Measurements from ENCODE around the gene LGMN. TPM values are rescaled to one million over a fixed set of nuclear protein-coding genes. Genes with fewer than 3 reads are reported as not detected.
A peak's percentile ranks its signal among the peaks of the same experiment; 100 is the strongest.

The LGMN gene
- total and polyA plus RNA-seq, 2 of the 13 experiments (the other 11 are each of a cell fraction or from before 2014, with no cell fraction given) = 28.9 to 76.4 TPM

GRCh38 chr14:92724516-92725340, 23.7 kb downstream of the LGMN start (continued):
- TF ChIP-seq PAXIP1 (CRISPR knock-in tag; conservative IDR thresholded peaks at IDR 0.05) (peak; percentile 52), TGIF2 (CRISPR knock-in tag; IDR thresholded peaks at IDR 0.05) (peak; percentile 80), MTA3 (CRISPR knock-in tag; IDR thresholded peaks at IDR 0.05) (no peak)

DNA sequence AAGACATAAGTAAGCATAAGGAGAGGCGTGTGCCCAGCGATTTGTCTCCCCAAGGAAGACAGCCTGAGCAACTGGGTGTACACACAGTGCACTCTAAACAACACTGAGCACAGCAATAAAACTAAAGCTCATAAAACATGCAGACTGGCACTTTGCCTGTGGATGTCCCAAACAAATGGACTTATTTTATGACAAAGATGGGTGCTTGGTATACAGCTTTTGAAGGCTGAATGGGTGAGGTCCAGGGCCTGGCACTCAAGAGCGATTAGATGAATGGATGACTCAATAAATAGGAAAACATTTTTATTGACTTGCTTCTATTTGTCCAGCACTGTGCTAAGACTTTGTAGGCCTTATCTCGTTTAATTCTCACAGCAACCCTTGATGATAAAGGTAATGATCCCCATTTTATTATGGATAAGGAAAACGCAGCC, 28.5 kb downstream of the LGMN start:
- Histone ChIP-seq H4K20me1 (ENCODE audit: insufficient read depth, low read length) (no peaks in the 10 kb centered on the region), H3K79me2 (ENCODE audit: insufficient read depth, low read length) (no peaks in the 10 kb centered on the region), H3K9ac (ENCODE audit: insufficient read depth, low read depth, low read length) (no peak overlapping the region), H3K36me3 (replicated peaks in 1 of 2; ENCODE audit: control insufficient read depth in 1 of 2, insufficient read depth in 2 of 2, low read length in 2 of 2) (no peaks in the 10 kb centered on the region; a peak in 1 of 5 replicates), H3K4me3 (replicated peaks in 1 of 3; ENCODE audit: insufficient read depth in 1 of 3, low read depth in 2 of 3, low read length in 3 of 3) (no peak overlapping the region), H3K4me1 (ENCODE audit: insufficient read depth, low read length) (peaks cover 13% of the 10 kb centered on the region), H3K4me2 (ENCODE audit: low read depth, low read length) (no peak overlapping the region), H2AFZ (ENCODE audit: low read length) (no peak overlapping the region), H3K27ac (ENCODE audit: extremely low read length, insufficient read depth, low read length) (no peak overlapping the region), H3K27me3 (ENCODE audit: control insufficient read depth in 1 of 2, insufficient read depth in 2 of 2, low read length in 2 of 2) (no peaks in the 10 kb centered on the region), H3K9me3 (ENCODE audit: low read length) (no peaks in the 10 kb centered on the region)
- intact Hi-C loops (cut with micrococcal nuclease; ENCODE audit: unreplicated experiment) (no loop called here), in situ Hi-C loops (cut with HindIII; ENCODE audit: extremely low pct_ligation_motif_present, low pct_unique_long_range_greater_than_20kb) (no loop called here)
- ChIA-PET POLR2A (no interaction called here), CTCF (ENCODE audit: low intra/inter-chr PET ratio, low total read pairs) (no interaction called here)
- no peak for FAIRE-seq
- DNase-seq (ENCODE audit: low spot score) = no peak
- 84% methylated on average over 5 of the region's 5 CpGs for WGBS (ENCODE audit: low lambda C conversion rate)
- no TSS peak for BruUV-seq (replicated peaks)
- no peak for ATAC-seq
- TF ChIP-seq, protein P1, sequence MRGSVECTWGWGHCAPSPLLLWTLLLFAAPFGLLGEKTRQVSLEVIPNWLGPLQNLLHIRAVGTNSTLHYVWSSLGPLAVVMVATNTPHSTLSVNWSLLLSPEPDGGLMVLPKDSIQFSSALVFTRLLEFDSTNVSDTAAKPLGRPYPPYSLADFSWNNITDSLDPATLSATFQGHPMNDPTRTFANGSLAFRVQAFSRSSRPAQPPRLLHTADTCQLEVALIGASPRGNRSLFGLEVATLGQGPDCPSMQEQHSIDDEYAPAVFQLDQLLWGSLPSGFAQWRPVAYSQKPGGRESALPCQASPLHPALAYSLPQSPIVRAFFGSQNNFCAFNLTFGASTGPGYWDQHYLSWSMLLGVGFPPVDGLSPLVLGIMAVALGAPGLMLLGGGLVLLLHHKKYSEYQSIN (CRISPR knock-in tag; IDR thresholded peaks at IDR 0.05; ENCODE audit: borderline replicate concordance) = no peak
- TF ChIP-seq ZSCAN31 (CRISPR knock-in tag; IDR thresholded peaks at IDR 0.05; ENCODE audit: low read depth) (no peak), CENPT (CRISPR knock-in tag; IDR thresholded peaks at IDR 0.05; ENCODE audit: low read depth) (no peak), ZNF510 (CRISPR knock-in tag; IDR thresholded peaks at IDR 0.05; ENCODE audit: low read depth) (no peak), MYPOP (CRISPR knock-in tag; IDR thresholded peaks at IDR 0.05) (no peak), UBTF (CRISPR knock-in tag; IDR thresholded peaks at IDR 0.05) (no peak), ELF4 (CRISPR knock-in tag; IDR thresholded peaks at IDR 0.05; ENCODE audit: borderline replicate concordance) (no peak), ZNF780A (CRISPR knock-in tag; IDR thresholded peaks at IDR 0.05) (no peak), ZNF362 (CRISPR knock-in tag; IDR thresholded peaks at IDR 0.05; ENCODE audit: borderline replicate concordance) (no peak)
